ENCODE measurements around the gene DEPDC1B.

Gene DEPDC1B

DNA sequence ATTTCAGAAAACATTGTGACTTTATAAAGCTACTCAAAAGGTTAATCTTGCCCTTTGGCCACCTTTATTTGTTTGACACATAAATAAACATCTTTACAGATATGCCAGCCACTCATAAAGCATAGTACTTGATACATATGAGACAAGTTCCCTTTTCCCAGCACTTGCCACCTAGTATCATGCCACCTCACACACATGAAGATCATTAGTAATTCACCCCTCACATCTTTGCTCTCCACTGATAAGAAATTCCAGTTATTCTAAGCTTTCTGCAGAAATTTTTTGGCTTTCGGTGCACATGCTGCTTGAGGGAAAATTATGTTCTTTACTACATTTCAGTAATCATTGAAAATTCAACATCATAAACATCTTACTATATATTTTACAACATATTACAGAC, 59.1 kb downstream of the DEPDC1B start:
- H3K4me3 ChIP-seq (replicated peaks; ENCODE audit: low read depth, low read length) = no peak overlapping the region
- DNase-seq (ENCODE audit: extremely low read depth, low read depth) = no peak
- TF ChIP-seq CTCF (IDR thresholded peaks at IDR 0.05; ENCODE audit: low read depth, low read length, missing control alignments) = no peak

- no peak for TF ChIP-seq CTCF (IDR thresholded peaks at IDR 0.05; ENCODE audit: low read depth, low read length, missing control alignments)
- no peak overlapping the region for H3K4me3 ChIP-seq (replicated peaks; ENCODE audit: low read depth, low read length)
- DNase-seq (ENCODE audit: extremely low read depth, low read depth) = no peak
Observed at GRCh38 chr5:60639544-60639943, 60.4 kb downstream of the DEPDC1B start.

DNA sequence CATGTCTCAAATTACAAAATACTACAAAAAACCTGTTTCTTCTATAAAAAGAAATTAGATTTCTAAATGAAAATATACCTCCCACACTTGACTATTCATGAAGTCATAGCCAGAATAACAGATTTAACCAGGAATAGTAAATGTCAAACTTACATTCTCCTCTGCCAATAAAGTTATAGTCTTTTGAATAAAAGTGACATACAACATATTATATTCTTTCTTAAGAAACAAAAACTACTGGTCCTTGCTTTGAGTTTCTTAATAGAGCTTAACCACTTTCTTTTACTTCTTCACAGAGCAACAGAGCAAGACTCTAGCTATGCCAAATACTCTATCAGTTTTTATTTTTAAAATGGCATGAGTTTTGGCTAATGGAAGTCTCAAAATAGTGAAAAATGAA, 61.7 kb downstream of the DEPDC1B start:
- no peak for DNase-seq (ENCODE audit: extremely low read depth, low read depth)
- TF ChIP-seq CTCF (IDR thresholded peaks at IDR 0.05; ENCODE audit: low read depth, low read length, missing control alignments) = no peak
- no peak overlapping the region for H3K4me3 ChIP-seq (replicated peaks; ENCODE audit: low read depth, low read length)

DNA sequence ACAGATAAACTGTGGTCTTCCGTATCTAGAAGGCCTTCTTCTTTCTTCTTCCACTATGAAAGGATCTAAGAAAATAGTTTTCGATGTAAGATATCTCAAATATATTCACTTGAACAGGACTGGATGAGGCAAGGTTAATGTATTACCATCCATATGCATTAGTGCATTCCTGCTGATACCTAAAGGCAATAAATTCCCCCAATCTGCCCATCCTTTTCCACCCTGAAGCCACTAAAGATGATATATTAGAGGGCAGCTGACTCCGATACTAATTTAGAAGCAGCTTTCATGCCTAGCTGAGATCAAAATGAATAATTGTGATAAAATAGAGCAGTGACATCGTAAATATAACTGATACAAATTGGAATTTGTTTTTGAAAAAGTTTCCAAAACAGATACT, 63.3 kb downstream of the DEPDC1B start:
- DNase-seq (ENCODE audit: extremely low read depth, low read depth) = no peak
- H3K4me3 ChIP-seq (replicated peaks; ENCODE audit: low read depth, low read length) = no peak overlapping the region
- no peak for TF ChIP-seq CTCF (IDR thresholded peaks at IDR 0.05; ENCODE audit: low read depth, low read length, missing control alignments)

- DNase-seq (ENCODE audit: extremely low read depth, low read depth) = no peak
- no peak for TF ChIP-seq CTCF (IDR thresholded peaks at IDR 0.05; ENCODE audit: low read depth, low read length, missing control alignments)
- no peak overlapping the region for H3K4me3 ChIP-seq (replicated peaks; ENCODE audit: low read depth, low read length)
Observed at GRCh38 chr5:60636001-60636400, 64.0 kb downstream of the DEPDC1B start.

- TF ChIP-seq CTCF (IDR thresholded peaks at IDR 0.05; ENCODE audit: low read depth, low read length, missing control alignments) = no peak
- H3K4me3 ChIP-seq (replicated peaks; ENCODE audit: low read depth, low read length) = no peak overlapping the region
- no peak for DNase-seq (ENCODE audit: extremely low read depth, low read depth)
Observed at GRCh38 chr5:60634051-60634450, 65.9 kb downstream of the DEPDC1B start.

DNA sequence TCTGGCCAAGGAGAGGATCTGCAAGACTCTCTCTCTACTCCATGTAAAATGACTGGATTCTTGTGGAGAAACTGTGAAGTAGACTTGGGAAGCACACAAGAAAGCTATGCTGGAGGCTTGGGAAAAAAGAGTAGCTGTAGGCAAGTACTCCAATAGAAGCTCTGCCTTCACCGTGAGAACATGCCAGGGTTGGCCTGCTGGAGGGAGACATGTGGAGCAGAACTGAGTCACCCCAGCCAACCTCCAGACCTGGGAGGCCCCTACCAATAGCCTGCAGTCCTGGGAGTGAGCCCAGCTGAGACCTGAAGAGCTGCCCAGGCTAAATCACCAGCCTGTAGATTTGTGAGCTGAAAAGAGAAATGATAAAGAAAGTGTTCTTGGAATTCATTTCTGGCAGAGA, 66.6 kb downstream of the DEPDC1B start:
- no peak for TF ChIP-seq CTCF (IDR thresholded peaks at IDR 0.05; ENCODE audit: low read depth, low read length, missing control alignments)
- peak; percentile 19 for DNase-seq (ENCODE audit: extremely low read depth, low read depth)

More for the DNA sequence above, 66.6 kb downstream of the DEPDC1B start:
- no peak overlapping the region for H3K4me3 ChIP-seq (replicated peaks; ENCODE audit: low read depth, low read length)

All from HFF-Myc (cell line).